Mesenchymal stem cell (in vitro differentiated cells and primary cell): ENCODE results near the gene FNDC3B.
A peak's percentile ranks its signal among the peaks of the same experiment; 100 is the strongest.

Experiments
- DNase-seq: peaks from one replicate; pipeline ENCODE4 v3.0.0-alpha.2; 2013
- H2AFZ ChIP-seq: one replicate; pipeline ENCODE4 v1.6.1; 2013; ENCODE audit warnings: low read depth, mild to moderate bottlenecking, control low read depth, inconsistent platforms, low read length, moderate library complexity
- H2AK5ac ChIP-seq: 2 replicates; pipeline ENCODE4 v1.6.1; 2013; ENCODE audit warnings: low read length, moderate library complexity, mild to moderate bottlenecking, inconsistent platforms; ENCODE audit not compliant: severe bottlenecking
- H2BK120ac ChIP-seq: one replicate; pipeline ENCODE4 v1.6.1; 2013; ENCODE audit warnings: low read depth, mild to moderate bottlenecking, inconsistent platforms, low read length, moderate library complexity
- H2BK12ac ChIP-seq, 2 experiments: one replicate each; pipeline ENCODE4 v1.6.1; 2013; ENCODE audit warnings: inconsistent platforms in 2 of 2, low read length in 2 of 2, mild to moderate bottlenecking in 2 of 2, moderate library complexity in 2 of 2, control low read depth in 1 of 2
- H2BK15ac ChIP-seq: one replicate; pipeline ENCODE4 v1.6.1; 2013; ENCODE audit warnings: mild to moderate bottlenecking, low read depth, inconsistent platforms; ENCODE audit not compliant: poor library complexity, severe bottlenecking
- H2BK5ac ChIP-seq: 2 replicates; pipeline ENCODE4 v1.6.1; 2013; ENCODE audit warnings: low read depth, mild to moderate bottlenecking, low read length, control low read depth, inconsistent platforms; ENCODE audit not compliant: poor library complexity, severe bottlenecking
- H3K14ac ChIP-seq, 2 experiments: one replicate each; pipeline ENCODE4 v1.6.1; 2013; ENCODE audit warnings: inconsistent platforms in 2 of 2, low read length in 2 of 2, control low read depth in 1 of 2, mild to moderate bottlenecking in 1 of 2, moderate library complexity in 1 of 2
- H3K18ac ChIP-seq, 2 experiments: one replicate each; pipeline ENCODE4 v1.6.1; 2013; ENCODE audit warnings: inconsistent platforms in 2 of 2, low read length in 2 of 2, control low read depth in 1 of 2, low read depth in 1 of 2, mild to moderate bottlenecking in 1 of 2
- H3K23ac ChIP-seq, 2 experiments: one replicate each; pipeline ENCODE4 v1.6.1; 2013; ENCODE audit warnings: inconsistent platforms in 2 of 2, low read length in 2 of 2, mild to moderate bottlenecking in 2 of 2, moderate library complexity in 2 of 2, control low read depth in 1 of 2
- H3K27ac ChIP-seq: 2 replicates; pipeline ENCODE4 v1.5.1; 2013; ENCODE audit warnings: mild to moderate bottlenecking, moderate library complexity, low read length, control low read depth, inconsistent platforms; ENCODE audit not compliant: poor library complexity, severe bottlenecking
- H3K27me3 ChIP-seq, 2 experiments: 2 replicates each; pipeline versions ENCODE4 v1.6.1 to v1.7.0; 2013; ENCODE audit warnings: low read length in 2 of 2, mild to moderate bottlenecking in 2 of 2, moderate library complexity in 2 of 2, control low read depth in 1 of 2, inconsistent platforms in 1 of 2; ENCODE audit not compliant: control insufficient read depth in 1 of 2, insufficient read depth in 1 of 2
- H3K36me3 ChIP-seq, 2 experiments: 2 replicates each; pipeline versions ENCODE4 v1.6.1 to v1.7.0; 2013; ENCODE audit warnings: low read length in 2 of 2, control low read depth in 1 of 2, inconsistent platforms in 1 of 2, low read depth in 1 of 2, mild to moderate bottlenecking in 1 of 2; ENCODE audit not compliant: insufficient read depth in 2 of 2, control insufficient read depth in 1 of 2
- H3K4ac ChIP-seq, 2 experiments: one replicate each; pipeline ENCODE4 v1.6.1; 2013; ENCODE audit warnings: inconsistent platforms in 2 of 2, low read length in 2 of 2, mild to moderate bottlenecking in 2 of 2, moderate library complexity in 2 of 2, control low read depth in 1 of 2, low read depth in 1 of 2
- H3K4me1 ChIP-seq: 2 replicates; pipeline ENCODE4 v1.6.1; 2013; ENCODE audit warnings: low read depth, low read length, control low read depth; ENCODE audit not compliant: control insufficient read depth, insufficient read depth
- H3K4me2 ChIP-seq: 2 replicates; pipeline ENCODE4 v1.6.1; 2013; ENCODE audit warnings: low read length, mild to moderate bottlenecking, inconsistent platforms; ENCODE audit not compliant: poor library complexity, severe bottlenecking
- H3K4me3 ChIP-seq, 2 experiments: 2 replicates each; pipeline versions ENCODE4 v1.5.1 to v1.7.0; 2013; ENCODE audit warnings: low read length in 2 of 2, mild to moderate bottlenecking in 2 of 2, control low read depth in 1 of 2, low read depth in 1 of 2; ENCODE audit not compliant: insufficient read depth in 1 of 2
- H3K79me1 ChIP-seq: replicated peaks from 2 replicates; pipeline ENCODE4 v1.6.1; 2013; ENCODE audit warnings: mild to moderate bottlenecking, control low read depth, low read length, inconsistent platforms; ENCODE audit not compliant: poor library complexity, severe bottlenecking
- H3K9ac ChIP-seq: 2 replicates; pipeline ENCODE4 v1.7.0; 2013; ENCODE audit warnings: mild to moderate bottlenecking, low read length, moderate library complexity
- H3K9me3 ChIP-seq: 2 replicates; pipeline ENCODE4 v1.7.0; 2013; ENCODE audit warnings: mild to moderate bottlenecking, low read length; ENCODE audit not compliant: control insufficient read depth
- H4K8ac ChIP-seq: one replicate; pipeline ENCODE4 v1.6.1; 2013; ENCODE audit warnings: inconsistent platforms, mild to moderate bottlenecking, low read length, moderate library complexity
- H4K91ac ChIP-seq: one replicate; pipeline ENCODE4 v1.6.1; 2013; ENCODE audit warnings: mild to moderate bottlenecking, low read length, inconsistent platforms
- WGBS: methylation state at CpG from one replicate; pipeline ENCODE4 v1.1.7; 2013; ENCODE audit warnings: mixed read lengths; 5-methylcytosine and 5-hydroxymethylcytosine counted together

The FNDC3B gene

GRCh38 chr3:172257648-172258400 is 218.4 kb downstream of the FNDC3B start:
- peaks cover 13 to 58% of the 10 kb centered on the region in 2 experiments for H3K36me3 ChIP-seq
- H3K4me2 ChIP-seq = peak overlapping the region; percentile 1
- no peaks in the 10 kb centered on the region for H3K27me3 ChIP-seq
- no peak overlapping the region for H2BK12ac ChIP-seq
- no peak overlapping the region for H2BK15ac ChIP-seq
- peak overlapping the region; percentile 18 to 19 for H3K18ac ChIP-seq
- 77% methylated on average over 8 of the region's 8 CpGs for WGBS
- H3K23ac ChIP-seq = no peak overlapping the region
- H3K27ac ChIP-seq = peak overlapping the region; percentile 100
- H2AK5ac ChIP-seq = peak overlapping the region; percentile 31
- H3K9me3 ChIP-seq = no peaks in the 10 kb centered on the region
- no peak overlapping the region for H4K91ac ChIP-seq
- H3K4me1 ChIP-seq = peaks cover 15% of the 10 kb centered on the region
- peak overlapping the region; percentile 44 for H3K9ac ChIP-seq
- peak overlapping the region; percentile 90 for H2BK5ac ChIP-seq
- H2AFZ ChIP-seq = no peak overlapping the region
- peak; percentile 51 for DNase-seq
- H4K8ac ChIP-seq = peak overlapping the region; percentile 3
- peak overlapping the region in 1 of 2 experiments; percentile 19 for H3K14ac ChIP-seq
- H2BK120ac ChIP-seq = no peak overlapping the region
- no peak overlapping the region for H3K4me3 ChIP-seq
- peaks cover 15% of the 10 kb centered on the region for H3K79me1 ChIP-seq
- no peak overlapping the region for H3K4ac ChIP-seq

GRCh38 chr3:172258624-172259023 is 219.2 kb downstream of the FNDC3B start:
- Histone ChIP-seq H3K4me1 (peaks cover 15% of the 10 kb centered on the region), H3K27ac (peak overlapping the region; percentile 100), H3K36me3 (peaks cover 13 to 57% of the 10 kb centered on the region in 2 experiments), H3K4ac (no peak overlapping the region), H3K23ac (no peak overlapping the region), H3K4me3 (peak overlapping the region in 1 of 2 experiments; percentile 19), H3K18ac (no peak overlapping the region), H3K27me3 (no peaks in the 10 kb centered on the region), H2BK5ac (peak overlapping the region; percentile 90), H3K14ac (no peak overlapping the region), H4K91ac (no peak overlapping the region), H2BK12ac (no peak overlapping the region), H3K4me2 (peak overlapping the region; percentile 15), H3K79me1 (peaks cover 15% of the 10 kb centered on the region), H2AFZ (no peak overlapping the region), H3K9ac (peak overlapping the region; percentile 44), H2BK15ac (no peak overlapping the region), H4K8ac (no peak overlapping the region), H2BK120ac (no peak overlapping the region), H2AK5ac (peak overlapping the region; percentile 100), H3K9me3 (no peaks in the 10 kb centered on the region)
- WGBS = 84% methylated on average over 2 of the region's 3 CpGs
- no peak for DNase-seq

GRCh38 chr3:172259111-172259541 is 219.7 kb downstream of the FNDC3B start:
- Histone ChIP-seq H2BK120ac (no peak overlapping the region), H3K4me1 (peaks cover 15% of the 10 kb centered on the region), H3K9ac (peak overlapping the region; percentile 44), H2BK5ac (peak overlapping the region; percentile 71), H3K23ac (no peak overlapping the region), H2BK12ac (no peak overlapping the region), H3K27me3 (no peaks in the 10 kb centered on the region), H3K4me3 (peak overlapping the region in 1 of 2 experiments; percentile 19), H3K27ac (peak overlapping the region; percentile 100), H2AFZ (no peak overlapping the region), H3K4me2 (no peak overlapping the region), H2BK15ac (no peak overlapping the region), H3K9me3 (no peaks in the 10 kb centered on the region), H4K91ac (no peak overlapping the region), H3K14ac (no peak overlapping the region), H3K79me1 (peaks cover 16% of the 10 kb centered on the region), H3K4ac (peak overlapping the region in 1 of 2 experiments; percentile 63), H4K8ac (no peak overlapping the region), H3K36me3 (peaks cover 13 to 58% of the 10 kb centered on the region in 2 experiments), H3K18ac (no peak overlapping the region), H2AK5ac (peak overlapping the region; percentile 87)
- 91% methylated on average over 6 of the region's 6 CpGs for WGBS
- no peak for DNase-seq

- no peak for DNase-seq
These were observed 220.4 kb downstream of the FNDC3B start for GRCh38 chr3:172259726-172260248.

More at GRCh38 chr3:172259726-172260248, 220.4 kb downstream of the FNDC3B start:
- no peak overlapping the region for H4K8ac ChIP-seq
- peaks cover 13 to 58% of the 10 kb centered on the region in 2 experiments for H3K36me3 ChIP-seq
- no peak overlapping the region for H2AK5ac ChIP-seq
- H2AFZ ChIP-seq = no peak overlapping the region
- H3K23ac ChIP-seq = no peak overlapping the region
- H3K9me3 ChIP-seq = no peaks in the 10 kb centered on the region
- no peak overlapping the region for H3K4me3 ChIP-seq
- peak overlapping the region; percentile 44 for H3K9ac ChIP-seq
- peak overlapping the region; percentile 100 for H3K27ac ChIP-seq
- H2BK12ac ChIP-seq = no peak overlapping the region
- WGBS = 100% methylated on average over 1 of the region's 2 CpGs
- no peak overlapping the region for H2BK120ac ChIP-seq
- H3K79me1 ChIP-seq = peaks cover 16% of the 10 kb centered on the region
- H4K91ac ChIP-seq = no peak overlapping the region
- peaks cover 15% of the 10 kb centered on the region for H3K4me1 ChIP-seq
- H3K4me2 ChIP-seq = no peak overlapping the region
- H3K14ac ChIP-seq = no peak overlapping the region
- H3K27me3 ChIP-seq = no peaks in the 10 kb centered on the region
- H2BK5ac ChIP-seq = no peak overlapping the region
- no peak overlapping the region for H3K4ac ChIP-seq
- no peak overlapping the region for H2BK15ac ChIP-seq
- H3K18ac ChIP-seq = no peak overlapping the region
